GM18951 (cell line): Measurements from ENCODE around the gene SETD4.
"Not testable (repeated sequence)": the region's sequence is repeated elsewhere in the genome, so short reads cannot be mapped to it uniquely, and the experiment has no call there.

Experiments
- POLR2A ChIP-seq: IDR thresholded peaks from 4 replicates; pipeline ENCODE4 v1.6.1; 2011; ENCODE audit warnings: mild to moderate bottlenecking; ENCODE audit not compliant: insufficient read length, insufficient read depth; ENCODE audit errors: extremely low read depth
- in situ Hi-C: fragments of 300-500 bp; cut with MboI; formaldehyde crosslinking; loops from one replicate; pipeline ENCODE4 v1.12.0; 2022; ENCODE audit warnings: low sequenced_read_pairs, mixed read lengths, inconsistent platforms; ENCODE audit not compliant: unreplicated experiment

SETD4 gene, protein sequence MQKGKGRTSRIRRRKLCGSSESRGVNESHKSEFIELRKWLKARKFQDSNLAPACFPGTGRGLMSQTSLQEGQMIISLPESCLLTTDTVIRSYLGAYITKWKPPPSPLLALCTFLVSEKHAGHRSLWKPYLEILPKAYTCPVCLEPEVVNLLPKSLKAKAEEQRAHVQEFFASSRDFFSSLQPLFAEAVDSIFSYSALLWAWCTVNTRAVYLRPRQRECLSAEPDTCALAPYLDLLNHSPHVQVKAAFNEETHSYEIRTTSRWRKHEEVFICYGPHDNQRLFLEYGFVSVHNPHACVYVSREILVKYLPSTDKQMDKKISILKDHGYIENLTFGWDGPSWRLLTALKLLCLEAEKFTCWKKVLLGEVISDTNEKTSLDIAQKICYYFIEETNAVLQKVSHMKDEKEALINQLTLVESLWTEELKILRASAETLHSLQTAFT

DNA sequence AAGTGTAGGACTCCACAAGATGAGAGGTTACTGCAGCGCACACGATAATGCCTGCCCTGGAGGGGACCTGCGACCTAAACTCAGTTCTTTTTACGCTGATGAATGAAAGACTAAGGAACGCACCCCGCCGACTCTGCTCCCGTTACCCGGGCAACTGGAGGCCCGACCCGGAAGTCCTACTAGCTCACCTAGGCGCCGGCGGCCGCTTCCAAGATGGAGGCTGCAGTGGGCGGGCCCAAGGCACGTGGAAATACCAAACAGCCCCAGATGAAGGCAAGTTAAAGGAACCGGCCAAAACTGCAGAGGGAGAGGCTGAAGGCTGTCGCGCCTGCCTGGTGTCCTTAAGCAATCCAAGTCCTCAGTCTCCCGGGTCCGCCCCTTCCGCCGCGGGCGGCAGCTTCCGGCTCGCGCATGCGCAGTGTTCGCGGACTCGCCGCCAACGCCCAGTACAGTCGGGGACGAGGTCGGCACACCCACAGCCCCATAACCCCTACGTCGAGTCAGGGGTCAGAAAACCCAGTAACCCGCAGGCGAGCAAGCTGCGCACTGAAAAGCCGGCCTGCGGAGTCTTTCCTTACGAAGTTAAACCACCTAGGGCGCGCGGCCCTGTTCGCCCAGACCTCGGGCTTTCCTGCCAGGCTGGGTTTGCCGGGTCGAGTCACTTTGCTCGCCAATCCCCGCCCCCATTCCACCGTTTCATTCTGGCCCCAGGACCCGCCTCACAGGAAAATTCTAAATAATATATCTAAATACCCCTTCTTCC lies at the start of gene SETD4:
Gene SETD4, minus strand, starts transcription at position 368 of the 763 bp plus-strand sequence. CDS start 1,638 bp downstream, outside the sequence.
- in situ Hi-C loops, result no loop called here
- peak; percentile 92 for TF ChIP-seq POLR2A

- in situ Hi-C loops, result no loop called here
Measured at GRCh38 chr21:36109868-36110267, 49.5 kb upstream of the SETD4 start.

DNA sequence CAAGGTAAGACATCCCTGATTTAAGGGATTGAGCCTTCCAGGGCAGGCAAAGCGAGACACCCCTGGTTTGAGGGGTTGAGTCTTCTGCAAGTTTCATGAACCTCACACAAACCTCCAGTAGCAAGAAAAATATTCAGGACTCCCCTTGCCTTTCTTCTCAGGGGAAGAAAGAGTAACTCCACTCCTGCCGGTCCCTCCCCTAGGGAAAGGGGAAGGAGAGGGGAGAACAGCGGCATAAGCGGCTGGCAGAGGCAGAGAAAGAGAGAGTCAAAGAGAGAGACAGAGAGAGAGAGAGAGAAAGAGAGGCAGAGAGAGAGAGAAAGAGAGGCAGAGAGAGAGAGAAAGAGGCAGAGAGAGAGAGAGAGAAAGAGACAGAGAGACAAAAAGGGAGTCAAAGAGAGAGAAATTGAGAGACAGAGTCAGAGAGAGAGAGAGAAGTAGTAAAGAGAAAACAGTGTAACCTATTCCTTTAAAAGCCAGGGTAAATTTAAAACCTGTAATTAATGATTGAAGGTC lies 45.1 kb upstream of the SETD4 start:
- in situ Hi-C loops, result no loop called here

More at GRCh38 chr21:36109868-36110267, 49.5 kb upstream of the SETD4 start:
- TF ChIP-seq POLR2A, result no peak

DNA sequence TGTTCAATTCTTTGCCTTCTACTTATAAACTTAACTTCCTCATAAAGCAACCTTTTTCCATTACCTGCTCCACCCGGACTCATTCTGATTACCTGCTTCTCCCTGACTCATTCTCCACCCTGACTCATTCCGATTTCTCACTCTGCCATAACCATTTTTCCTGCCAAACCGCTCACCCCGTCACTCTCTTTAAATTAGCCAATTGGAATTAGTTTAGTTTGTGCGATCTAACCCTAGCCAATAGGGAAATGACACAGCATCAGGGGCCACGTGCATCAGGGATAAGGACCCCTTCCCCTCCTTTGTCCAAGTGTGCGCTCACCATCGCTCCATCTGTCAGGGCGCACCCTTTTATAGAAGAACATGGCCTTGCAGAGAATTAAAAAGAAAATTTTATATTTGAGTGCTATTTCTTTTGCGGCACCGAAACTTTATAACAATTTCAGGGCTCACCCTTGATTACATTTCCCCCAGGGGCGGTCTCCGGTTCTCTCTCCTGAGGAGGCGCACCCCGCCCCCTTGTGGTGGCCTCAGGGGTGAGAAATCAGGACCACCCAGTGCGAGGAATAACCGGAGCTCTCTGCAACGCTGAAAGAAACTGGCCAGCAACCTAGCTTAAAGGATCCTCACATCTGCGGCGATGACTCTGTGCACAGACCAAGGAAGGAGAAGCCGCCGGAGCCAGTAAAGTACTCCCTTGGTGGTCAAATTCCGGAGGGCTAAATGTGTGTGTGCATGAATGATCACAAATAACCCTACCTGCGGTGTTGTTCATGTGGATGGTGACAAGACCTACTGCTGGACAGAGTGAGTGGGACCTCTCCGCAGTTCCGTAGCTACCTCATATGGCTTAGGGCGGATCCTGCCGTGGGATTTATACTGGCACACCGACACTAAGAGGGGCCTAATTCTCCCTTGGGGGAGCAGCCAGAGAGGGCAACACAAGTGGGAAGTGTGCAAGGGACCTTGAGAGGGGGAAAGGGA lies 44.3 kb upstream of the SETD4 start:
- no peak for TF ChIP-seq POLR2A
- in situ Hi-C loops, result no loop called here

More for the DNA sequence above, 45.1 kb upstream of the SETD4 start:
- no peak for TF ChIP-seq POLR2A

GRCh38 chr21:36103434-36103833 lies 43.1 kb upstream of the SETD4 start:
- TF ChIP-seq POLR2A, result no peak
- in situ Hi-C loops, result no loop called here

- TF ChIP-seq POLR2A, result no peak
- in situ Hi-C loops, result no loop called here
Measured at GRCh38 chr21:36100971-36101641, 40.8 kb upstream of the SETD4 start.

- in situ Hi-C loops, result not testable (repeated sequence)
Measured at GRCh38 chr21:36099695-36100211, 39.4 kb upstream of the SETD4 start.

DNA sequence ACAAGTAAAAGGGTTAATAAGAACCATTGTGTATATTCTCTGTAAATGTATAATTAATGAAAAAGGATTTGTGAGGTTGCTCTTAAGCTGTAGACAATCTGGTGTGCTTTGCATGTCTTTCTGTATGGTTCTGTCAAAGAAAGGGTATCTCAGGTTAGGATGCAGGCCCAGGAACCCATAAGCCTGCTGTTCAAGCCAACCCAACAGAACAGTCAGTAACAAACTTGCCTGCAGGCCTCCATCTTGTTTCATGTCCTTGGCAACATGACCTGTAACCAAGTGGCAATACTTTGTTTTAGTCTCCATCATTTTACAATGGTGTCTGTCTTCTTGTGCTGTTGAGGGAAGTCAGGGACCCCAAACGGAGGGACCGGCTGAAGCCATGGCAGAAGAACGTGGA lies 38.7 kb upstream of the SETD4 start:
- in situ Hi-C loops, result no loop called here
- TF ChIP-seq POLR2A, result no peak

DNA sequence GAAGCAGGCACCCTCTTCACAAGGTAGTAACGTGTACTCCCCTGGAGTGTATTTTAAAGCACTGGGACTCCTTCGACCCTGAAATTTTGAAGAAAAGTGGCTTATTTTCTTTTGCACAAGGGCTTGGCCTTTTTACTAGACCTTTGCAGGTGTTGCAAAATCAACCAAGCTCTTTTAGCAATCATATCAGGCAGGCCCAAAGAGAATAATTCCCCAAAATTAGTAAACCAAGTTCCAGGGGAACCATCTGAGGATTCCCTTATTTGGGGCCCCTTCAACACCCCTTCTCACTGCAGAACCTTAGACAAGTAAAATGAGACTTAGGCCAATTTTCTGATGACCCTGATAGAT lies 37.8 kb upstream of the SETD4 start:
- in situ Hi-C loops, result no loop called here
- TF ChIP-seq POLR2A, result no peak

GRCh38 chr21:36097427-36098181 lies 37.3 kb upstream of the SETD4 start:
- in situ Hi-C loops, result no loop called here
- TF ChIP-seq POLR2A, result no peak
